NCI-H2196 treated with DMSO at 0.1 percent for 48 hours (cell line): ENCODE results near the gene ADAT1.
A peak's percentile ranks its signal among the peaks of the same experiment; 100 is the strongest.

Source experiments
- DNase-seq: peaks from one replicate; lab custom pipeline; 2025; ENCODE audit not compliant: unreplicated experiment; lab: John Stamatoyannopoulos, UW

The ADAT1 gene, protein sequence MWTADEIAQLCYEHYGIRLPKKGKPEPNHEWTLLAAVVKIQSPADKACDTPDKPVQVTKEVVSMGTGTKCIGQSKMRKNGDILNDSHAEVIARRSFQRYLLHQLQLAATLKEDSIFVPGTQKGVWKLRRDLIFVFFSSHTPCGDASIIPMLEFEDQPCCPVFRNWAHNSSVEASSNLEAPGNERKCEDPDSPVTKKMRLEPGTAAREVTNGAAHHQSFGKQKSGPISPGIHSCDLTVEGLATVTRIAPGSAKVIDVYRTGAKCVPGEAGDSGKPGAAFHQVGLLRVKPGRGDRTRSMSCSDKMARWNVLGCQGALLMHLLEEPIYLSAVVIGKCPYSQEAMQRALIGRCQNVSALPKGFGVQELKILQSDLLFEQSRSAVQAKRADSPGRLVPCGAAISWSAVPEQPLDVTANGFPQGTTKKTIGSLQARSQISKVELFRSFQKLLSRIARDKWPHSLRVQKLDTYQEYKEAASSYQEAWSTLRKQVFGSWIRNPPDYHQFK

GRCh38 chr16:75622761-75623605, at the start of gene ADAT1:
TSS of gene ADAT1 (minus strand) at chr16:75623281. CDS start at chr16:75620799, 2,482 bp downstream.
- peak; percentile 85 for DNase-seq

- no peak for DNase-seq
These were observed 44.4 kb upstream of the ADAT1 start for GRCh38 chr16:75667503-75667902.

GRCh38 chr16:75660726-75661302, 37.7 kb upstream of the ADAT1 start:
- no peak for DNase-seq

- no peak for DNase-seq
These were observed 37.2 kb upstream of the ADAT1 start for GRCh38 chr16:75660321-75660720.

GRCh38 chr16:75658175-75658574, 35.1 kb upstream of the ADAT1 start:
- no peak for DNase-seq

- DNase-seq: no peak
These were observed 30.8 kb upstream of the ADAT1 start for GRCh38 chr16:75653922-75654321.

DNA sequence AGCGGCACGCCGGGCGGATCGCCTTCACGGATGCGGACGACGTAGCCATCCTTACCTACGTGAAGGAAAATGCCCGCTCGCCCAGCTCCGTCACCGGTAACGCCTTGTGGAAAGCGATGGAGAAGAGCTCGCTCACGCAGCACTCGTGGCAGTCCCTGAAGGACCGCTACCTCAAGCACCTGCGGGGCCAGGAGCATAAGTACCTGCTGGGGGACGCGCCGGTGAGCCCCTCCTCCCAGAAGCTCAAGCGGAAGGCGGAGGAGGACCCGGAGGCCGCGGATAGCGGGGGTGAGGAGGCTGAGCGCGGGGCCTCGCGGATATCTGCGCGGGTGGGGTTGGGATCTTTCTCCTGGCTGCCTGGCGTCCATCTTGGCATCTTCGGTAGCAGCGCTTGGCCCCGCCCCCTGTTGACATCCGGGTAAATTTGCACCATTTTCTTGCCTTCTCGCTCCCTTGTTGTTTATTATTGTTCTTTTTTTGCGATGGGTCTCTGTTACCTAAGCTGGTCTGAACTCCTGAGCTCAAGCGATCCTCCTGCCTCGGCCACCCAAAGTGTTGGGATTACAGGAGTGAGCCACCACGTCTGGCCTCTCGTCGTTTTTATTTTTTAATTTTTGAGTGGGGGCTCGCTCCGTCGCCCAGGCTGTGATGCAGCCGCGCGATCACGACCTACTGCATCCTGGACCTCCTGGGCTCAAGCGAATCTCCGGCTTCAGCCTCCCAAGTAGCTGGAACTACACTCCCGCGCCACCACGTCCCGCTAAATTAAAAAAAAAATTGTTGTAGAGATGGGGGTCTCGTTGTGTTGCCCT, 25.4 kb upstream of the ADAT1 start:
- DNase-seq: peak; percentile 17

GRCh38 chr16:75647492-75648264, 24.6 kb upstream of the ADAT1 start, which contains the start of the genes KARS1 and TERF2IP:
TSS of gene KARS1 (minus strand) at chr16:75647665. CDS start at chr16:75647639, 26 bp downstream.
TSS of gene TERF2IP (plus strand) at chr16:75647773. CDS start at chr16:75647883, 110 bp downstream.
- peak; percentile 50 for DNase-seq

GRCh38 chr16:75647112-75647491, 24.0 kb upstream of the ADAT1 start:
- DNase-seq: no peak

- no peak for DNase-seq
These were observed 21.3 kb upstream of the ADAT1 start for GRCh38 chr16:75644240-75645012.

GRCh38 chr16:75640598-75640997, 17.5 kb upstream of the ADAT1 start:
- DNase-seq: no peak

DNA sequence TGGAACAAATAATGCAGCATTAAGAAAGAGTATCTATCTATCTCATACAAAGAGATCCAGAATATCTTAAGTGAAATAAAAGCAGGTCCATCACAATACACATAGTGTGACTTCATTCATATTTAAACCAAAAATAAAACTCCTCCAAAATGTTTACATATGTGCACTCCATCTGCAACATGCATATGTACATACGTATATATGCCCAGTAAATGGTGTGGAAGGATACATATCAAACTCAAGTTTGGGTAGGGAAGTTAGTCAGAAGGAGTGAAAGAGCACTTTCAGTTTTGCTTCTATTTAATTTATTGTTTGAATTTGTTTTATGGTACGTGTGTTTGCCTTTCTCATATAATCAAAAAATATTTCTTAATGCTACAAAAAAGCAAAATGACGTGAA, 12.0 kb upstream of the ADAT1 start:
- DNase-seq: no peak

GRCh38 chr16:75632857-75633256, 9.8 kb upstream of the ADAT1 start:
- no peak for DNase-seq

GRCh38 chr16:75630052-75630451, 7.0 kb upstream of the ADAT1 start:
- no peak for DNase-seq

- no peak for DNase-seq
These were observed 6.1 kb upstream of the ADAT1 start for GRCh38 chr16:75629132-75629531.

- no peak for DNase-seq
These were observed 5.3 kb upstream of the ADAT1 start for GRCh38 chr16:75628351-75628750.

GRCh38 chr16:75627851-75628250, 4.8 kb upstream of the ADAT1 start:
- DNase-seq: no peak

DNA sequence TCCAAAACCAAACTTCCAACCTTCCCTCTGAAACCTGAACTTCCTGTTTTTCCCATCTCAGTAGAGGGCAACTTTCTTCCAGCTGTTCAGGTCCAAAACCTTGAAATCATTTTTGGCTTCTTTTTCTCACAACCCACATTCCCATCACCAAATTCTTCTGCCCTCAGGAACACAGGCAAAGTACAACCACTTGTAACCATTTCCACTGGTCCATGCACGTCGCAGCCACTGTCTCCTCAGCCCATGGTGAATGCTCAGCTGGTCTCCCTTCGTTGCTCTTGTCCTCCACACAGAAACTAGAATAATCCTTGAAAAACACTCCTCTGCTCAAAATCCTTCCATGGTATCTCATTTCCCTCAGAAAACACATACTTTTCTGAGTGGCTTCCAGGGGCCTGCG, 3.7 kb upstream of the ADAT1 start:
- DNase-seq: no peak

DNA sequence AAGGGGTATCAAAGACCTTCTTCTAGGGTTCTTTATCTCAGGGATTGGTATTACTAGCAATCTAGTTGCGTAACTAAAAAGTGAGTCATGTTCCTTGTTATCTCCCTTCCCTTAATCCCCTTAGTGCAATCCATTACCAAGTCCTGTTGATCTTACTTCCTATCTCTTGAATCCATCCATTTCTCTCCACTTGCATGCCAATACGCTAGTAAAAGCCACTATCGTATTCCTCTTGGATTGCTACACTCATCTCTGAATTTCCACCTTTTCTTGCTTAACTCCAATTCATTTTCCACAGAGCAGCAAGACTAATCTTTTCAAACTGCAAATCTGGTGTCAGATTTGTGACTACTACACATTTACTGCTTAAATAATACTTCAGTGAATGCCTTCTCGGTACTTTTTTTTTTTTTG, 1.8 kb upstream of the ADAT1 start:
- no peak for DNase-seq
